Trophoblast cell (in vitro differentiated cells and primary cell): ENCODE results near the gene SNTG2.

ENCODE experiments used
- DNase-seq, 2 donors: peaks; one replicate each; pipeline ENCODE4 v3.0.0-alpha.2; 2016
- H2AFZ ChIP-seq: 2 replicates; pipeline ENCODE4 v1.6.1; 2013; ENCODE audit warnings: low read length, moderate library complexity, mild to moderate bottlenecking; ENCODE audit not compliant: insufficient read depth, poor library complexity
- H2AK5ac ChIP-seq: 2 replicates; pipeline ENCODE4 v1.6.1; 2013; ENCODE audit warnings: mild to moderate bottlenecking, low read length
- H2BK120ac ChIP-seq: 2 replicates; pipeline ENCODE4 v1.6.1; 2013; ENCODE audit warnings: low read length, mild to moderate bottlenecking, moderate library complexity; ENCODE audit not compliant: insufficient read depth, poor library complexity
- H2BK12ac ChIP-seq: 2 replicates; pipeline ENCODE4 v1.6.1; 2013; ENCODE audit warnings: mild to moderate bottlenecking, low read length, moderate library complexity
- H2BK5ac ChIP-seq: 2 replicates; pipeline ENCODE4 v1.6.1; 2013; ENCODE audit warnings: low read length, low read depth, moderate library complexity, mild to moderate bottlenecking; ENCODE audit not compliant: poor library complexity
- H3K14ac ChIP-seq: 2 replicates; pipeline ENCODE4 v1.6.1; 2013; ENCODE audit warnings: mild to moderate bottlenecking, low read length
- H3K18ac ChIP-seq: 2 replicates; pipeline ENCODE4 v1.6.1; 2013; ENCODE audit warnings: mild to moderate bottlenecking, low read length
- H3K23ac ChIP-seq: 2 replicates; pipeline ENCODE4 v1.6.1; 2013; ENCODE audit warnings: low read length
- H3K27ac ChIP-seq: 2 replicates; pipeline ENCODE4 v1.5.1; 2013; ENCODE audit warnings: low read depth, mild to moderate bottlenecking, inconsistent platforms, low read length, moderate library complexity
- H3K27me3 ChIP-seq: 2 replicates; pipeline ENCODE4 v1.6.1; 2013; ENCODE audit warnings: inconsistent platforms, mild to moderate bottlenecking, low read length, moderate library complexity; ENCODE audit not compliant: insufficient read depth
- H3K36me3 ChIP-seq, 2 experiments: 1 replicate in 1 of 2; 2 replicates in 1 of 2; pipeline ENCODE4 v1.6.1; 2013; ENCODE audit warnings: low read length in 2 of 2, mild to moderate bottlenecking in 2 of 2, moderate library complexity in 1 of 2; ENCODE audit not compliant: insufficient read depth in 2 of 2, control insufficient read depth in 1 of 2
- H3K4ac ChIP-seq: 2 replicates; pipeline ENCODE4 v1.6.1; 2013; ENCODE audit warnings: low read depth, mild to moderate bottlenecking, low read length, moderate library complexity
- H3K4me1 ChIP-seq, 2 experiments: 1 replicate in 1 of 2; 2 replicates in 1 of 2; pipeline ENCODE4 v1.6.1; 2013; ENCODE audit warnings: low read length in 2 of 2, mild to moderate bottlenecking in 2 of 2, moderate library complexity in 1 of 2; ENCODE audit not compliant: insufficient read depth in 2 of 2, control insufficient read depth in 1 of 2
- H3K4me2 ChIP-seq: 2 replicates; pipeline ENCODE4 v1.6.1; 2013; ENCODE audit warnings: inconsistent platforms, mild to moderate bottlenecking, low read length, moderate library complexity
- H3K4me3 ChIP-seq: 2 replicates; pipeline ENCODE4 v1.5.1; 2013; ENCODE audit warnings: mild to moderate bottlenecking, low read depth, low read length, inconsistent platforms
- H3K79me1 ChIP-seq: one replicate; pipeline ENCODE4 v1.6.1; 2013; ENCODE audit warnings: low read length
- H3K79me2 ChIP-seq: 2 replicates; pipeline ENCODE4 v1.6.1; 2013; ENCODE audit warnings: low read length, mild to moderate bottlenecking; ENCODE audit not compliant: control insufficient read depth, insufficient read depth, poor library complexity
- H3K9ac ChIP-seq: 2 replicates; pipeline ENCODE4 v1.6.1; 2013; ENCODE audit warnings: mild to moderate bottlenecking, low read length
- H3K9me3 ChIP-seq: 2 replicates; pipeline ENCODE4 v1.6.1; 2013; ENCODE audit warnings: low read depth, mild to moderate bottlenecking, control low read depth, inconsistent platforms, low read length; ENCODE audit not compliant: insufficient read depth
- H4K12ac ChIP-seq: 2 replicates; pipeline ENCODE4 v1.6.1; 2013; ENCODE audit warnings: low read depth, mild to moderate bottlenecking, low read length, moderate library complexity
- H4K8ac ChIP-seq: 2 replicates; pipeline ENCODE4 v1.6.1; 2013; ENCODE audit warnings: low read depth, mild to moderate bottlenecking, low read length, moderate library complexity
- H4K91ac ChIP-seq: one replicate; pipeline ENCODE4 v1.6.1; 2013; ENCODE audit warnings: low read depth, mild to moderate bottlenecking, low read length, moderate library complexity
- WGBS: extraction: QIAGEN DNeasy Blood & Tissue Kit; methylation state at CpG from one replicate; pipeline ENCODE4 v1.1.7; 2013; ENCODE audit warnings: missing lambda C conversion rate; ENCODE audit not compliant: insufficient read length, insufficient coverage; ENCODE audit errors: extremely low coverage; 5-methylcytosine and 5-hydroxymethylcytosine counted together

The SNTG2 gene

GRCh38 chr2:1097101-1097500 lies 146.5 kb downstream of the SNTG2 start:
- Histone ChIP-seq H3K14ac (no peak overlapping the region), H3K9ac (no peak overlapping the region), H3K27ac (no peak overlapping the region), H3K4me1 (peaks cover 2% of the 10 kb centered on the region in 2 experiments), H3K79me1 (no peaks in the 10 kb centered on the region), H3K4me2 (no peak overlapping the region), H3K4me3 (no peak overlapping the region), H2AFZ (no peak overlapping the region), H2BK5ac (no peak overlapping the region), H3K18ac (no peak overlapping the region), H3K9me3 (no peaks in the 10 kb centered on the region), H4K8ac (no peak overlapping the region), H4K12ac (no peak overlapping the region), H4K91ac (no peak overlapping the region), H3K23ac (no peak overlapping the region), H3K36me3 (no peaks in the 10 kb centered on the region), H3K4ac (no peak overlapping the region), H2BK120ac (no peak overlapping the region), H2BK12ac (no peak overlapping the region), H2AK5ac (no peak overlapping the region), H3K27me3 (no peaks in the 10 kb centered on the region), H3K79me2 (no peaks in the 10 kb centered on the region)
- DNase-seq, result no peak
- WGBS, result no CpG with 5 or more reads among the region's 8 CpGs

- WGBS, result no CpG with 5 or more reads among the region's 2 CpGs
- Histone ChIP-seq H3K9me3 (no peaks in the 10 kb centered on the region), H2BK5ac (no peak overlapping the region), H3K4me3 (no peak overlapping the region), H3K4ac (no peak overlapping the region), H3K27me3 (no peaks in the 10 kb centered on the region), H4K91ac (no peak overlapping the region), H3K4me1 (no peaks in the 10 kb centered on the region), H3K4me2 (no peak overlapping the region), H4K8ac (no peak overlapping the region), H3K79me1 (no peaks in the 10 kb centered on the region), H3K23ac (no peak overlapping the region), H2AFZ (no peak overlapping the region), H3K36me3 (no peaks in the 10 kb centered on the region), H3K9ac (no peak overlapping the region), H2BK12ac (no peak overlapping the region), H4K12ac (no peak overlapping the region), H3K27ac (no peak overlapping the region), H3K79me2 (no peaks in the 10 kb centered on the region), H3K18ac (no peak overlapping the region), H3K14ac (no peak overlapping the region), H2AK5ac (no peak overlapping the region), H2BK120ac (no peak overlapping the region)
- DNase-seq, result no peak
Measured at GRCh38 chr2:1099418-1099817, 148.8 kb downstream of the SNTG2 start.

GRCh38 chr2:1101011-1101782 lies 150.5 kb downstream of the SNTG2 start:
- Histone ChIP-seq H4K91ac (no peak overlapping the region), H3K18ac (no peak overlapping the region), H3K36me3 (no peaks in the 10 kb centered on the region), H2AK5ac (no peak overlapping the region), H4K12ac (no peak overlapping the region), H3K4me1 (no peaks in the 10 kb centered on the region), H2BK120ac (no peak overlapping the region), H3K14ac (no peak overlapping the region), H3K79me1 (no peaks in the 10 kb centered on the region), H3K27ac (no peak overlapping the region), H2AFZ (no peak overlapping the region), H3K9me3 (no peaks in the 10 kb centered on the region), H2BK5ac (no peak overlapping the region), H4K8ac (no peak overlapping the region), H3K4ac (no peak overlapping the region), H3K4me2 (no peak overlapping the region), H3K27me3 (no peaks in the 10 kb centered on the region), H3K9ac (no peak overlapping the region), H3K4me3 (no peak overlapping the region), H3K23ac (no peak overlapping the region), H3K79me2 (no peaks in the 10 kb centered on the region), H2BK12ac (no peak overlapping the region)
- no CpG with 5 or more reads among the region's 10 CpGs for WGBS
- DNase-seq, result no peak

- no CpG with 5 or more reads among the region's 16 CpGs for WGBS
- Histone ChIP-seq H3K14ac (no peak overlapping the region), H2BK12ac (no peak overlapping the region)
Measured at GRCh38 chr2:1101982-1102590, 151.4 kb downstream of the SNTG2 start.

More at GRCh38 chr2:1101982-1102590, 151.4 kb downstream of the SNTG2 start:
- H3K9ac ChIP-seq, result no peak overlapping the region
- H3K4me2 ChIP-seq, result no peak overlapping the region
- no peak overlapping the region for H3K23ac ChIP-seq
- no peak overlapping the region for H2BK120ac ChIP-seq
- no peak overlapping the region for H2AK5ac ChIP-seq
- H3K79me2 ChIP-seq, result no peaks in the 10 kb centered on the region
- H3K79me1 ChIP-seq, result no peaks in the 10 kb centered on the region
- H3K4me3 ChIP-seq, result no peak overlapping the region
- H3K4me1 ChIP-seq, result no peaks in the 10 kb centered on the region
- no peak overlapping the region for H3K18ac ChIP-seq
- H4K91ac ChIP-seq, result no peak overlapping the region
- H4K8ac ChIP-seq, result no peak overlapping the region
- H2BK5ac ChIP-seq, result no peak overlapping the region
- no peak overlapping the region for H4K12ac ChIP-seq
- no peaks in the 10 kb centered on the region for H3K36me3 ChIP-seq
- H3K27ac ChIP-seq, result no peak overlapping the region
- H3K4ac ChIP-seq, result no peak overlapping the region
- H3K9me3 ChIP-seq, result no peaks in the 10 kb centered on the region
- no peaks in the 10 kb centered on the region for H3K27me3 ChIP-seq
- no peak for DNase-seq
- H2AFZ ChIP-seq, result no peak overlapping the region
